H1 (cell line): ENCODE measurements around the gene FAM76B. TPM values are rescaled to one million over a fixed set of nuclear protein-coding genes. Genes with fewer than 3 reads are reported as not detected.

Experiments
- CTCF ChIA-PET: fragments of 300-600 bp; sonication (Branson Sonifier 250); formaldehyde crosslinking; loops from one replicate; lab custom pipeline; 2021; ENCODE audit not compliant: partially characterized antibody; lab: Charles Lee
- POLR2A ChIA-PET: fragments of 300-600 bp; sonication (Branson Sonifier 250); formaldehyde crosslinking; loops from one replicate; lab custom pipeline; 2021; ENCODE audit warnings: inconsistent platforms; ENCODE audit not compliant: partially characterized antibody; lab: Charles Lee
- DNase-seq, 2 experiments: peaks; one replicate each; pipeline versions ENCODE4 v3.0.0 to v3.0.0-alpha.2; 2010 to 2022; ENCODE audit warnings: low spot score in 2 of 2, low read depth in 1 of 2, mixed read lengths in 1 of 2
- FAIRE-seq: peaks from 2 replicates; lab custom pipeline; 2011; peaks lifted over from hg19 to GRCh38; lab: Jason Lieb, UNC
- H2AFZ ChIP-seq: 2 replicates; pipeline ENCODE4 v1.8.1; 2012; ENCODE audit warnings: low read length, inconsistent platforms
- H2AK5ac ChIP-seq: 2 replicates; pipeline ENCODE4 v1.6.1; 2013; ENCODE audit warnings: low read depth, low read length
- H2BK120ac ChIP-seq: replicated peaks from 2 replicates; pipeline ENCODE3; 2013; ENCODE audit warnings: low read depth, low read length, inconsistent platforms
- H2BK12ac ChIP-seq: 2 replicates; pipeline ENCODE4 v1.6.1; 2013; ENCODE audit warnings: low read depth, low read length
- H2BK15ac ChIP-seq: 2 replicates; pipeline ENCODE4 v1.6.1; 2013; ENCODE audit warnings: low read length
- H2BK20ac ChIP-seq: 2 replicates; pipeline ENCODE4 v1.6.1; 2013; ENCODE audit warnings: low read length
- H2BK5ac ChIP-seq: 2 replicates; pipeline ENCODE4 v1.6.1; 2013; ENCODE audit warnings: low read depth, low read length
- H3K14ac ChIP-seq: 2 replicates; pipeline ENCODE4 v1.6.1; 2013; ENCODE audit warnings: inconsistent platforms; ENCODE audit not compliant: insufficient read length
- H3K18ac ChIP-seq: 2 replicates; pipeline ENCODE4 v1.6.1; 2013; ENCODE audit warnings: low read length; ENCODE audit errors: extremely low read depth
- H3K23ac ChIP-seq: 2 replicates; pipeline ENCODE4 v1.6.1; 2013; ENCODE audit warnings: inconsistent platforms; ENCODE audit not compliant: insufficient read length
- H3K23me2 ChIP-seq: 2 replicates; pipeline ENCODE4 v1.6.1; 2013; ENCODE audit warnings: low read depth, low read length
- H3K27ac ChIP-seq: 2 replicates; pipeline ENCODE4 v1.6.1; 2011; ENCODE audit warnings: low read depth, low read length, inconsistent platforms
- H3K27me3 ChIP-seq, 4 experiments: replicated peaks in 1 of 4; 1 replicate in 1 of 4; 2 replicates in 3 of 4; pipeline versions ENCODE4 v1.6.1 to v1.8.1; 2011 to 2013; ENCODE audit warnings: low read length in 3 of 4, mild to moderate bottlenecking in 3 of 4, inconsistent platforms in 2 of 4, mixed read lengths in 2 of 4, moderate library complexity in 1 of 4; ENCODE audit not compliant: control insufficient read depth in 3 of 4, insufficient read depth in 3 of 4; ENCODE audit errors: extremely low read depth in 1 of 4
- H3K36me3 ChIP-seq, 4 experiments: 2 replicates each; pipeline versions ENCODE4 v1.6.1 to v1.8.1; 2011 to 2013; ENCODE audit warnings: mild to moderate bottlenecking in 4 of 4, low read length in 3 of 4, moderate library complexity in 2 of 4, control low read depth in 1 of 4, inconsistent platforms in 1 of 4; ENCODE audit not compliant: insufficient read depth in 4 of 4, control insufficient read depth in 2 of 4
- H3K4ac ChIP-seq: replicated peaks from 2 replicates; pipeline ENCODE3; 2013; ENCODE audit warnings: low read length, low read depth, mixed read lengths, inconsistent platforms; ENCODE audit not compliant: insufficient read length
- H3K4me1 ChIP-seq, 4 experiments: replicated peaks in 1 of 4; 1 replicate in 1 of 4; 2 replicates in 3 of 4; pipeline versions ENCODE4 v1.6.1 to v1.8.1; 2011 to 2013; ENCODE audit warnings: low read length in 3 of 4, inconsistent platforms in 2 of 4, mixed read lengths in 1 of 4; ENCODE audit not compliant: insufficient read depth in 4 of 4, control insufficient read depth in 3 of 4
- H3K4me2 ChIP-seq, 2 experiments: 2 replicates each; pipeline versions ENCODE4 v1.6.1 to v1.8.1; 2011 to 2013; ENCODE audit warnings: low read depth in 2 of 2, low read length in 2 of 2, control low read depth in 1 of 2, inconsistent platforms in 1 of 2, mild to moderate bottlenecking in 1 of 2; ENCODE audit not compliant: insufficient read depth in 1 of 2
- H3K4me3 ChIP-seq, 4 experiments: fragments of 200-600, 300-600 bp in 1 of 4; sonication (generic), shearing (Covaris generic), sonication (Bioruptor Twin) in 1 of 4; 2 replicates each; pipeline versions ENCODE4 v1.5.1 to v1.8.1; 2011 to 2016; ENCODE audit warnings: low read length in 4 of 4, low read depth in 3 of 4, control low read depth in 2 of 4, inconsistent platforms in 2 of 4, mild to moderate bottlenecking in 2 of 4, mixed read lengths in 1 of 4, moderate library complexity in 1 of 4; ENCODE audit not compliant: insufficient read depth in 2 of 4; ENCODE audit errors: extremely low read depth in 1 of 4
- H3K56ac ChIP-seq: replicated peaks from 2 replicates; pipeline ENCODE3; 2013; ENCODE audit warnings: low read depth, mild to moderate bottlenecking, mixed read lengths, low read length, inconsistent platforms; ENCODE audit not compliant: insufficient read length
- H3K79me1 ChIP-seq: 2 replicates; pipeline ENCODE4 v1.6.1; 2013; ENCODE audit warnings: low read depth, low read length, control low read depth
- H3K79me2 ChIP-seq, 2 experiments: 2 replicates each; pipeline versions ENCODE4 v1.6.1 to v1.8.1; 2012 to 2013; ENCODE audit warnings: low read length in 2 of 2, mild to moderate bottlenecking in 2 of 2, inconsistent platforms in 1 of 2; ENCODE audit not compliant: insufficient read depth in 2 of 2, control insufficient read depth in 1 of 2
- H3K9ac ChIP-seq, 4 experiments: replicated peaks in 1 of 4; 1 replicate in 1 of 4; 2 replicates in 3 of 4; pipeline versions ENCODE4 v1.6.1 to v1.8.1; 2011 to 2013; ENCODE audit warnings: low read depth in 3 of 4, low read length in 3 of 4, control low read depth in 2 of 4, mild to moderate bottlenecking in 2 of 4, moderate library complexity in 2 of 4, inconsistent platforms in 1 of 4; ENCODE audit errors: extremely low read depth in 1 of 4
- H3K9me3 ChIP-seq, 2 experiments: 2 replicates each; pipeline versions ENCODE4 v1.6.1 to v1.8.1; 2012 to 2013; ENCODE audit warnings: mild to moderate bottlenecking in 2 of 2, moderate library complexity in 2 of 2, control low read depth in 1 of 2, inconsistent platforms in 1 of 2, low read depth in 1 of 2, low read length in 1 of 2, mixed read lengths in 1 of 2; ENCODE audit not compliant: insufficient read depth in 2 of 2
- H4K20me1 ChIP-seq, 2 experiments: replicated peaks in 1 of 2; 2 replicates each; pipeline versions ENCODE3 to v1.8.1; 2011 to 2013; ENCODE audit warnings: inconsistent platforms in 2 of 2, low read length in 2 of 2, mild to moderate bottlenecking in 1 of 2; ENCODE audit not compliant: insufficient read depth in 2 of 2, control insufficient read depth in 1 of 2
- H4K5ac ChIP-seq: 2 replicates; pipeline ENCODE4 v1.6.1; 2013; ENCODE audit warnings: low read length, low read depth, mixed read lengths, inconsistent platforms; ENCODE audit not compliant: insufficient read length
- H4K8ac ChIP-seq: 2 replicates; pipeline ENCODE4 v1.8.0; 2013; ENCODE audit warnings: mild to moderate bottlenecking, moderate library complexity, low read length, inconsistent platforms; ENCODE audit not compliant: insufficient read depth; ENCODE audit errors: extremely low read depth
- H4K91ac ChIP-seq: replicated peaks from 2 replicates; pipeline ENCODE3; 2013; ENCODE audit warnings: low read length, mixed read lengths, inconsistent platforms; ENCODE audit not compliant: insufficient read length
- BCL11A ChIP-seq, 2 experiments: IDR thresholded peaks; one replicate each; pipeline ENCODE4 v1.6.1; 2011; ENCODE audit warnings: low read depth in 2 of 2, low read length in 2 of 2, mild to moderate bottlenecking in 2 of 2
- BRCA1 ChIP-seq: IDR thresholded peaks from 2 replicates; pipeline ENCODE4 v1.6.1; 2012; ENCODE audit warnings: low read depth, low read length, improper control_type of control experiment
- CBX8 ChIP-seq: fragments of 300-800, 300-1000 bp; sonication (generic); IDR thresholded peaks from 2 replicates; pipeline ENCODE4 v1.7.1; 2016; ENCODE audit warnings: low read depth, low read length, borderline replicate concordance
- CHD1 ChIP-seq: IDR thresholded peaks from 2 replicates; pipeline ENCODE4 v1.6.1; 2012; ENCODE audit warnings: low read depth, low read length, improper control_type of control experiment
- CREB1 ChIP-seq: IDR thresholded peaks from 2 replicates; pipeline ENCODE4 v1.6.1; 2012; ENCODE audit warnings: inconsistent platforms
- CTBP2 ChIP-seq: IDR thresholded peaks from 2 replicates; pipeline ENCODE4 v1.7.0; 2011; ENCODE audit warnings: borderline replicate concordance, mild to moderate bottlenecking, moderate library complexity, mixed read lengths, low read length; ENCODE audit not compliant: insufficient read depth, insufficient read length
- FOSL1 ChIP-seq: IDR thresholded peaks from 2 replicates; pipeline ENCODE4 v1.6.1; 2011; ENCODE audit warnings: mild to moderate bottlenecking, low read depth, low read length, moderate library complexity; ENCODE audit not compliant: insufficient read depth
- KDM1A ChIP-seq: fragments of 200-600, 300-600 bp; sonication (generic); IDR thresholded peaks from 2 replicates; pipeline ENCODE4 v1.7.1; 2016; ENCODE audit warnings: mild to moderate bottlenecking, low read length, borderline replicate concordance
- SIX5 ChIP-seq: IDR thresholded peaks from 2 replicates; pipeline ENCODE4 v1.6.1; 2011; ENCODE audit warnings: mild to moderate bottlenecking, low read depth, low read length
- SP2 ChIP-seq: IDR thresholded peaks from 2 replicates; pipeline ENCODE4 v1.6.1; 2012; ENCODE audit warnings: mild to moderate bottlenecking, low read length, inconsistent platforms
- SP4 ChIP-seq: IDR thresholded peaks from 2 replicates; pipeline ENCODE4 v1.6.1; 2012; ENCODE audit warnings: low read length, inconsistent platforms
- TAF1 ChIP-seq: IDR thresholded peaks from 2 replicates; pipeline ENCODE4 v1.6.1; 2011; ENCODE audit warnings: mild to moderate bottlenecking, low read depth, low read length
- WGBS, 2 experiments: shearing (Covaris generic) in 1 of 2; methylation state at CpG; one replicate each; pipeline versions ENCODE4 v1.1.6 to v1.1.7; 2013 to 2015; ENCODE audit warnings: low lambda C conversion rate in 2 of 2, mixed read lengths in 2 of 2, inconsistent platforms in 1 of 2, low coverage in 1 of 2, missing lambda C conversion rate in 1 of 2; ENCODE audit not compliant: insufficient replicate concordance in 2 of 2, insufficient coverage in 1 of 2, insufficient read length in 1 of 2; ENCODE audit errors: extremely low coverage in 1 of 2, missing lambda C conversion rate in 1 of 2; 5-methylcytosine and 5-hydroxymethylcytosine counted together
- polyA plus RNA-seq, 7 experiments: library from polyadenylated mRNA; depleted of rRNA in 3 of 7; stranded (reverse) in 5 of 7; unstranded in 2 of 7; fragments of >200 nt in 5 of 7; fragments of 200-250 nt in 2 of 7; gene quantifications; 1 replicate in 5 of 7; 2 replicates in 1 of 7; 4 replicates in 1 of 7; pipeline versions ENCODE4 v1.2.1 to v1.2.3, GENCODE V29; 2011 to 2013; ENCODE audit warnings: missing spikeins in 2 of 7, mixed read lengths in 2 of 7
- total RNA-seq: library from RNA; stranded (reverse); fragmentation: NEBNext Ultra II Directional; extraction: Animal tissue kit (Norgen Biotek cat#: 25700); gene quantifications from 2 replicates; pipeline ENCODE4 v1.2.1, GENCODE V29; 2021

Gene FAM76B
- total and polyA plus RNA-seq, 2 of the 8 experiments (the other 6 are each of a cell fraction or from before 2014, with no cell fraction given) = 11.0 to 22.3 TPM

GRCh38 chr11:95736809-95737208, 52.8 kb downstream of the FAM76B start:
- Histone ChIP-seq H3K79me1 (no peaks in the 10 kb centered on the region), H4K20me1 (no peaks in the 10 kb centered on the region), H2AK5ac (no peak overlapping the region), H3K14ac (no peak overlapping the region), H2BK20ac (no peak overlapping the region), H2BK5ac (no peak overlapping the region), H3K18ac (no peak overlapping the region), H3K9me3 (no peaks in the 10 kb centered on the region), H2AFZ (no peak overlapping the region), H3K27me3 (no peaks in the 10 kb centered on the region), H2BK12ac (no peak overlapping the region), H2BK120ac (no peak overlapping the region), H3K23me2 (peaks cover 1% of the 10 kb centered on the region; the same call in 1 of the 2 replicates), H4K91ac (no peak overlapping the region), H3K23ac (no peak overlapping the region), H3K79me2 (no peaks in the 10 kb centered on the region), H3K27ac (no peak overlapping the region), H3K56ac (no peak overlapping the region), H3K36me3 (no peaks in the 10 kb centered on the region), H3K9ac (no peak overlapping the region), H3K4me2 (no peak overlapping the region), H4K5ac (no peak overlapping the region), H2BK15ac (no peak overlapping the region), H3K4ac (no peak overlapping the region), H3K4me3 (no peak overlapping the region), H3K4me1 (no peaks in the 10 kb centered on the region; a peak in 1 of 7 replicates), H4K8ac (no peak overlapping the region)
- POLR2A ChIA-PET = no interaction called here
- no peak for FAIRE-seq
- WGBS, 2 experiments = 89% methylated on average over 2 of the region's 2 CpGs; no CpG with 5 or more reads in 1 of the 2 experiments
- CTCF ChIA-PET = interaction anchor here (0.6 to 4.2 kb wide), 10 partner anchors 10 to 599 kb away, joined by 3 to 15 read pairs (median 4); no protein-coding TSS in a partner anchor
- no peak for TF ChIP-seq CTBP2
- no peak for TF ChIP-seq KDM1A
- TF ChIP-seq SIX5 = no peak
- no peak for TF ChIP-seq CREB1
- no peak for TF ChIP-seq TAF1
- TF ChIP-seq BRCA1 = no peak
- no peak for TF ChIP-seq CBX8
- TF ChIP-seq SP2 = no peak
- TF ChIP-seq FOSL1 = no peak
- no peak for TF ChIP-seq CHD1
- TF ChIP-seq SP4 = no peak
- no peak for TF ChIP-seq BCL11A (IDR thresholded peaks at IDR 0.05; ENCODE audit: low read depth in 2 of 2, low read length in 2 of 2)
- DNase-seq = no peak
